Central memory CD8-positive, alpha-beta T cell (primary cell): Measurements from ENCODE around the gene GCH1.
"Not testable (repeated sequence)": the region's sequence is repeated elsewhere in the genome, so short reads cannot be mapped to it uniquely, and the experiment has no call there.

Experiments
- ATAC-seq: fragments of 150-1000 bp; cut with Tn5 transposase; replicated peaks from 2 replicates; pipeline ENCODE4 v1.10.0; 2022; ENCODE audit warnings: mild to moderate bottlenecking, moderate FRiP score, moderate number of reproducible peaks; ENCODE audit not compliant: poor library complexity, severe bottlenecking; ENCODE audit errors: extremely low read depth
- DNase-seq, 2 donors: peaks; one replicate each; pipeline ENCODE4 v3.0.0; 2021; ENCODE audit warnings: low spot score in 2 of 2
- H3K27ac Mint-ChIP-seq: one replicate; pipeline ENCODE4 v1.8.0; 2022; ENCODE audit warnings: low read depth, mild to moderate bottlenecking, moderate library complexity, mixed read lengths
- H3K27me3 Mint-ChIP-seq: one replicate; pipeline ENCODE4 v1.8.0; 2022; ENCODE audit warnings: mixed read lengths
- H3K36me3 Mint-ChIP-seq: one replicate; pipeline ENCODE4 v1.8.0; 2022; ENCODE audit warnings: mild to moderate bottlenecking, moderate library complexity, mixed read lengths; ENCODE audit not compliant: insufficient read depth
- H3K4me1 Mint-ChIP-seq: one replicate; pipeline ENCODE4 v1.8.0; 2022; ENCODE audit warnings: mixed read lengths
- H3K4me3 Mint-ChIP-seq: one replicate; pipeline ENCODE4 v1.8.0; 2022; ENCODE audit warnings: mild to moderate bottlenecking, moderate library complexity, mixed read lengths
- H3K9me3 Mint-ChIP-seq: one replicate; pipeline ENCODE4 v1.8.0; 2022; ENCODE audit warnings: mixed read lengths

The GCH1 gene

DNA sequence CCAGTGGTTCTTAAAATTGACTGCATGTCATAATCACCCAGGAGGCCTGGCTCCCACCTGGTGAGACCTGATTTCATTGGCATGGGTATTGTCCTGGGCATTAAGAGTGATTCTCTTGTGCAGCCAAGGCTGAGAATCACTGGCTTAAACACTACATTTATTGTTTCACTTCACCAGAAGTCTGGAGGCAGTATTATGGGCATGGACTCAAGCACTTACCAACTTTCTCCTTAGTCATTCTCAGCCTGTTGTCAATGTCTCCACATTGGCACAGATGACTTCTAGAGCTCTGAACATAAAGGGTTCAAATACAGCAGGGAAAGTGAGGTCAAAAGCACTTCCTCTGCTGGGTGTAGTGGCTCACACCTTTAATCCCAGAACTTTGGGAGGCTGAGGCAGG, 25.6 kb upstream of the GCH1 start:
- H3K4me1 Mint-ChIP-seq: no peaks in the 10 kb centered on the region

DNA sequence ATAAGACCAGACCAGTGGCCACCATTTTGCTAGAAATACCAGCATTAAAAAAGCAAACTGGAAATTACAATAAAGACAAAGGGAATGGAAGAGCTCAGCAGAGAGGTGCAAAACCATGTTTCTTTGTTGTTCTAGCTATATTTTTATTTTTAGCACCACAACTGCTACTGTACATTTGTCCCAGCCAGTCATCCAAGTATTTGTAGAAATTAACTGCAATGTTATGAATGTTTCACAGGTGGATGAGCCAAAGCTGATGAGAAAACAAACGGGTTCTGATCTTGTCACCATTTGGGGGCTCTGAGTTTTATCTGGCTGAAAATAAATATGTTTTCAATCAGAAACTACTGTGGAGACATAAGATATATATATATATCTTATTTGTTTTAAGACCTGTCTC, 24.9 kb upstream of the GCH1 start:
- H3K27me3 Mint-ChIP-seq: peaks cover 10% of the 10 kb centered on the region
- no peak overlapping the region for H3K4me3 Mint-ChIP-seq
- ATAC-seq (no peak), DNase-seq (no peak)
- no peaks in the 10 kb centered on the region for H3K36me3 Mint-ChIP-seq
- no peak overlapping the region for H3K27ac Mint-ChIP-seq
- H3K4me1 Mint-ChIP-seq: no peaks in the 10 kb centered on the region
- no peaks in the 10 kb centered on the region for H3K9me3 Mint-ChIP-seq

More for the DNA sequence above, 25.6 kb upstream of the GCH1 start:
- ATAC-seq: no peak
- Mint-ChIP-seq H3K27ac (no peak overlapping the region), H3K4me3 (no peak overlapping the region), H3K27me3 (peaks cover 10% of the 10 kb centered on the region), H3K9me3 (no peaks in the 10 kb centered on the region), H3K36me3 (no peaks in the 10 kb centered on the region)
- no peak for DNase-seq

DNA sequence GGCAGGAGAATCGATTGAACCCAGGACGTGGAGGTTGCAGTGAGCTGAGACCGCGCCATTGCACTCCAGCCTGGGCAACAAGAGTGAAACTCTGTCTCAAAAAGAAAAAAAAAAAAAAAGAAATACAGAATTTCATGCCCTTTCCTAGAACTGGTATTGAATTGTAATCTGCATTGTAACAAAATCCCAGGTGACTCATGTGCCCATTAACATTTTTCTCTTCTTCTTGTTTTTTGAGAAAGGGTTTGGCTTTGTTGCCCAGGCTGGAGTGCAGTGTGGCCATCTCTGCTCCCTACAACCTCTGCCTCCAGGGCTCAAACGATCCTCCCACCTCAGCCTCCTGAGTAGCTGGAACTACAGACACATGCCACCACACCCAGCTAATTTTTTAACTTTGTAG, 23.9 kb upstream of the GCH1 start:
- H3K36me3 Mint-ChIP-seq, H3K4me1 Mint-ChIP-seq, H3K9me3 Mint-ChIP-seq, DNase-seq, H3K4me3 Mint-ChIP-seq, H3K27ac Mint-ChIP-seq, ATAC-seq: not testable (repeated sequence)
- peaks cover 10% of the 10 kb centered on the region for H3K27me3 Mint-ChIP-seq

DNA sequence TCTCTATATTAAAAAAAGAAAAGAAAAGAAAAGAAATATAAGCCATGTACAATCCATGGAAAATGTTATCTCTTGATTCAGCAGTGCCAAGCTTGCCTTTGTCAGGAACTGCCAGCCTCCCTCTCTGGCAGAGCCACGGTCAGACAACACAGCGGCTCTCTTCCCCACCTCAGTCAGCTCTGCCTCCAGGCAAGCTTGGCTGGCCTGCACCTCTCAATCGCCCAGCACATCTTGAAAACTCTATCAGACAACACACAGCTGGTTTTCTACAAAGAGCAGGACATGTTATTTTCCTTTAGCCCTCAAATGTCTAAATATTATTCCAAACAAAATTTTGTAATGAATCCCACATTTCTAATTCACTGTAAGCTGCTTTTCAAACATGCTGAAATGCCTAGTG, 20.0 kb upstream of the GCH1 start:
- no peak overlapping the region for H3K27ac Mint-ChIP-seq
- ATAC-seq: no peak
- H3K4me1 Mint-ChIP-seq: no peaks in the 10 kb centered on the region

DNA sequence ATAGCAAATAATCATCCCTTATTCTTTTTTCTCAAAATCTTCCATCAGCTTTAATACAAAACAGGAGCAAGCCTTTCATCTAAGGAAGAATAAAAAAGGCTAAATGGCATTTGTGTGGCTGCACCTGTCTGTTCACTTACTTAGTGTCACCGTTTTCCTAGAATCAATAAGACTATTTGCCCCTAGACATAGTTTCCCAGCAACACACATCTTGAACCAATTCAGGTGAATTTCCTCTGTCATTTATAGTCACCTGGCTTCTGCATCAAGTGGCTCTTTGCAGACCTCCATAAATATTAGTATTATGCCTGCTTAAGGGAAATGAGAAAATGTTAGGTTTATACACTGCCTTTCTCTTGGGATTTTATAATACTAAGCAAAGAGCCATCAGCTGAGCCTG, 17.4 kb upstream of the GCH1 start:
- DNase-seq (no peak), ATAC-seq (no peak)
- H3K27ac Mint-ChIP-seq: no peak overlapping the region
- peaks cover 9% of the 10 kb centered on the region for H3K27me3 Mint-ChIP-seq
- H3K36me3 Mint-ChIP-seq: no peaks in the 10 kb centered on the region
- no peaks in the 10 kb centered on the region for H3K4me1 Mint-ChIP-seq
- no peaks in the 10 kb centered on the region for H3K9me3 Mint-ChIP-seq
- H3K4me3 Mint-ChIP-seq: no peak overlapping the region

More for the DNA sequence above, 20.0 kb upstream of the GCH1 start:
- Mint-ChIP-seq H3K9me3 (no peaks in the 10 kb centered on the region), H3K27me3 (peaks cover 10% of the 10 kb centered on the region), H3K36me3 (no peaks in the 10 kb centered on the region), H3K4me3 (no peak overlapping the region)
- no peak for DNase-seq

DNA sequence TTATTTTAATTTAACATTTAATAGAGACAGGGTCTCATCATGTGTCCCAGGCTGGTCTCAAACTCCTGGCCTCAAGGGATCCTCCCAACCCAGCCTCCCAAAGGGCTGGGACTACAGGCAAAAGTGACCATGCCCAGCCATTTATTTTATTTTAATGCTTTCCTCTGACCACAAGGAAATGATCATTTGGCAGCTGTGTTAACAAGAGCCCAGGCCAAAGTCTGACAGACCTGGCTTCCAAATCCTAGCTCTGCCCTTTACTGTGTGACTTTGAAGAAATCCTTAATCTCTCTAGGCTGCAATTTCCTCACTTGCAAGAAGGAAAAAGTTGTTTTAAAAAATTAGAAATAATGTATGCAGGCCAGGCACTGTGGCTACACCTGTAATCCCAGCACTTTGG, 16.7 kb upstream of the GCH1 start:
- Mint-ChIP-seq H3K4me3 (no peak overlapping the region), H3K4me1 (no peaks in the 10 kb centered on the region), H3K27ac (no peak overlapping the region), H3K9me3 (no peaks in the 10 kb centered on the region), H3K27me3 (peaks cover 2% of the 10 kb centered on the region), H3K36me3 (no peaks in the 10 kb centered on the region)
- ATAC-seq: no peak
- DNase-seq: no peak

DNA sequence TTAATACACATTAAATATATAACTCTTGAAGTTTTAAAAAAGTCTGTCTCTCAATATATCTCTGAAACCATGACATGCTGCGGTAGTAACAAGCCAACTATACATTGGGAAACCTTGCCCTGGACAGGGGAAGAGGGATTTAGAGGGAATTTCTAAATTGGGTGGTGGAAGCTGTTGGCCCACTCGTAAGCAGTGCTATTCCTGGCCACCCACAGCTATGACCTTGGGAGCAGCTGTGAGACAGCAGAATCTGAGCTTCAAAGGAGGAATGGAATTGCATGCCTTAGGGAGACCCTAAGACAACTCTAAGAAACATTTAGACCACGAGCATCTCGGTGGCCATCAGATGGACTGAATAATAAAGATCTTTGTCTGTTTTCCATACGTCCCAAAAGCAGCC, 15.8 kb upstream of the GCH1 start:
- H3K27ac Mint-ChIP-seq: no peak overlapping the region
- ATAC-seq: no peak

DNA sequence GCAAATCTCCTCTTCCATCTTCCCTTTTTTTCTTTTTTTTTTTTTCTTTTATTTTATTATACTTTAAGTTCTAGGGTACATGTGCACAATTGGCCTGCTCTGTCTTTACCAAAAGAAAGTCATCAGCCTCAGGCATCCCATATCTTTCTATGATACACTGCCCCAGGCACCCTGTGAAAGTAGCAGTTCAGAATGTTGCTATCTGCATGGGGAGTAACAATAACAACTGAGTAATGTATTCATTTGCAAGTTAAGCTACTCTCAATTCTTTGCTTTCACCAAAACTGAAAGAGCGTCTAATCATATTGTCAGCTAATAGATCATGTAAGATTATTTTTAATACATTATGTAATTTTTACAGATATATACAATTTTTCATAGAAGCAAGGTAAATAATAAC, 13.5 kb upstream of the GCH1 start:
- H3K36me3 Mint-ChIP-seq: no peaks in the 10 kb centered on the region
- H3K9me3 Mint-ChIP-seq: no peaks in the 10 kb centered on the region
- DNase-seq: no peak
- no peak overlapping the region for H3K4me3 Mint-ChIP-seq
- ATAC-seq: no peak
- no peaks in the 10 kb centered on the region for H3K4me1 Mint-ChIP-seq
- H3K27me3 Mint-ChIP-seq: no peaks in the 10 kb centered on the region
- H3K27ac Mint-ChIP-seq: no peak overlapping the region

More for the DNA sequence above, 15.8 kb upstream of the GCH1 start:
- H3K9me3 Mint-ChIP-seq: no peaks in the 10 kb centered on the region
- no peak for DNase-seq
- no peaks in the 10 kb centered on the region for H3K36me3 Mint-ChIP-seq
- H3K4me3 Mint-ChIP-seq: no peak overlapping the region
- no peaks in the 10 kb centered on the region for H3K27me3 Mint-ChIP-seq
- no peaks in the 10 kb centered on the region for H3K4me1 Mint-ChIP-seq

DNA sequence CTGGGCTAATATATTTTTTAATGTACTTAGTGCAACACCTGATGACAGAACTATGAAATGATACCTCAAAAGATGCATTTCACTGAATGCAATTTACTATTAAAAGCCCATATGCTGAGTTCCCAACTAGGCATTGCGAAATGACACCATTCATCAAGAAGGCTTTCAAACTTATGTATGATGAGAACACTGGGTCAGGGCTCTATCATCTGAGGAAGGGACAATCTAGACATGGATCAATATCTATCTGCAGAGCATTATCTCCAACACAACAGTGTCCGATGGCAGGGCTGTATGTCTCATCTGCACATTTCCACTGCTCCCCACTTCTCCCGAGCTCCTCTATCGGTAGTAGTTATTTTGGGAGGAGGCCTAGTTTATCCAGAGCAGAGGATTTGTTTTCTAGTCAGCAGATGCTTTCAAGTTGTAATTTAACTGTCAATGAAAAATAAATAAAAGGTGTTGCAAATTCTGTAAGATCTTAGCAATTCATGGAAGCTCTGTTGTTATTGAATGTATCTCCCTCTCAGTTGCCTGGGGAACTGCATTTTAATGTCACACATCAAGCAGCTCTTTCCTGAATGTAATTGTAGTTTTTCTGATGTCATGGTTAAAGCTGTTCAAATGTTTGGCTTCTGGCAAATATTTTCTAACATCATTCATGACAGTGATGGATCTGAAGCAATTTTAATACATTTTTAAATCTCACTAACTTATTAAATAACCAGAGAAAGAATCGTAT, 7.4 kb upstream of the GCH1 start:
- DNase-seq: no peak
- Mint-ChIP-seq H3K36me3 (peaks cover 2% of the 10 kb centered on the region), H3K27me3 (no peaks in the 10 kb centered on the region), H3K4me3 (no peak overlapping the region), H3K9me3 (no peaks in the 10 kb centered on the region), H3K27ac (no peak overlapping the region), H3K4me1 (no peaks in the 10 kb centered on the region)
- ATAC-seq: no peak

DNA sequence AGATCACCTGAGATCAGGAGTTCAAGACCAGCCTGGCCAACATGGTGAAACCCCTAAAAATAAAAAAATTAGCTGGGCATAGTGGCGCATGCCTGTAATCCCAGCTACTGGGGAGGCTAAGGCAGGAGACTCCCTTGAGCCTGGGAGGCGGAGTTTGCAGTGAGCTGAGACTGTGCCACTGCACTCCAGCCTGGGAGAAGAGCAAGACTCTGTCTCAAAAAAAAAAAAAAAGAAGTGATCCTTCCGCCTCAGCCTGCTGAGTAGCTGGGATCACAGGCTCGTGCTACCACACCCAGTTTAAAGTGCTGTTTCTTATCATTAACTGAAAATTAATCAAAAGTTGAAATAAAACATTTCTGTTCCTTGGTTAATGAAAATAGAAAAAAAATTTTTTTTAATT, 6.3 kb upstream of the GCH1 start:
- ATAC-seq, H3K9me3 Mint-ChIP-seq, H3K4me3 Mint-ChIP-seq, DNase-seq, H3K27me3 Mint-ChIP-seq, H3K27ac Mint-ChIP-seq, H3K4me1 Mint-ChIP-seq, H3K36me3 Mint-ChIP-seq: not testable (repeated sequence)

DNA sequence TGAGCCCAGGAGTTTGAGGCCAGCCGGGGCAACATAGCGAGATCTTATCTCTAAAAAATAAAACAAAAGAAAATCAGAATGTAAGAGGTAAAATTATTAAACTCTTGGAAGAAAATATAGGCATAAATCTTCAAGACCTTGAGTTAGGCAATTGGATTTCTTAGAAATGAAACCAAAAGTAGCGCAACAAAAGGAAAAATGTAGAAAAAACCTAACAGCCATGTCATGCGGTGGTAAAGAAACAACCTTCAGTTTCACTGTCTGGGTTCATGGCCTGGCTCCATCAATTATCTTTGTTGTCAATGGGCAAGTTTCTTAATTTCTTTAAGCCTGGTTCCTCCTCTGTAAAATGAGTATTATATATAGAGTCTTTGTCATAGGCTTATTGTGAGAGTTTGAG, 5.6 kb upstream of the GCH1 start:
- Mint-ChIP-seq H3K27ac (peak overlapping the region; percentile 24), H3K36me3 (peaks cover 3% of the 10 kb centered on the region), H3K9me3 (no peaks in the 10 kb centered on the region), H3K4me1 (no peaks in the 10 kb centered on the region), H3K4me3 (peak overlapping the region; percentile 36), H3K27me3 (no peaks in the 10 kb centered on the region)
- ATAC-seq (peak; percentile 62), DNase-seq (no peak)

DNA sequence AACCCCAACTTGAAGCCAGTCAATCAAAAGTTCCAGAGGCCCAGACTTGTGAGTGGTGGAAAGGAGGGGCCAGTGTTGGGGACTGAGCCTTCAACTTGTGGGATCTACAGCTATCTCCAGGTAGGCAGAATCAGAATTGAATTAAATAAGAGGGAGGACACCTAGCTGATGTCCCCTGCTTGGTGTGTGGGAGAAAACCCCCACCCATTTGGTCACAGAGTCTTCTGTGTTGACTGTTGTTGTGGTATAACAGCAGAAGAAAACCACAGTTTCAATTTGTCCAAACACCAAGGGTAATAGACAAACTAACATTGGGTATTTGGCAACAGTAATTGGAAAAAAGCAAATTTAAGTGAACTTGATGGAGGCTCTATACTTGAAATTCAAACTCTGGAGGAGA, 3.4 kb upstream of the GCH1 start:
- DNase-seq (no peak), ATAC-seq (no peak)
- Mint-ChIP-seq H3K27ac (no peak overlapping the region), H3K4me3 (no peak overlapping the region), H3K4me1 (peaks cover 2% of the 10 kb centered on the region), H3K36me3 (peaks cover 18% of the 10 kb centered on the region), H3K27me3 (no peaks in the 10 kb centered on the region), H3K9me3 (no peaks in the 10 kb centered on the region)

DNA sequence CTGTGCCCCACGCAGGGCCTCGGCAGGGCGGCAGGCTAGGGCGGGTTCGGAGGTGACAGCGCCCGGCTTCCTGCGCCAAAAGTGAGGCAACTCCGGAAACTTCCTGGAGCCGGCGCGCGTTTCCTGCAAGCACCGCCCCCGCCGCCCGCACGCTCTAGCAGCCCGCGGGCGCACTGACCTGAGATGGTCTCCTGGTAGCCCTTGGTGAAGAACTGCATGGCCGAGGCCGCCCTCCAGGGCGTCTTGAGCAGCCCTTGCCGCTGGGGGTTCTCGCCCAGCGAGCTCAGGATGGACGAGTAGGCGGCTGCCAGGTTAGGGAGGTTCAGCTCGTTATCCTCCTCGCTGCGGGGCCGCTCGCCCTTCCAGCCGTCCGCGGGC, 494 bp downstream of the GCH1 start:
- peak overlapping the region; percentile 83 for H3K4me3 Mint-ChIP-seq
- DNase-seq (peak; percentile 65 to 73), ATAC-seq (peak; percentile 79)
- H3K36me3 Mint-ChIP-seq: peaks cover 19% of the 10 kb centered on the region
- H3K9me3 Mint-ChIP-seq: no peaks in the 10 kb centered on the region
- peak overlapping the region; percentile 80 for H3K27ac Mint-ChIP-seq
- no peaks in the 10 kb centered on the region for H3K27me3 Mint-ChIP-seq
- peaks cover 16% of the 10 kb centered on the region for H3K4me1 Mint-ChIP-seq
